ENCODE measurements around the gene INTS11. TPM values are rescaled to one million over a fixed set of nuclear protein-coding genes. Genes with fewer than 3 reads are reported as not detected.

The INTS11 gene
- total RNA-seq, 1 donor from 2014 or later: 66.3 TPM

DNA sequence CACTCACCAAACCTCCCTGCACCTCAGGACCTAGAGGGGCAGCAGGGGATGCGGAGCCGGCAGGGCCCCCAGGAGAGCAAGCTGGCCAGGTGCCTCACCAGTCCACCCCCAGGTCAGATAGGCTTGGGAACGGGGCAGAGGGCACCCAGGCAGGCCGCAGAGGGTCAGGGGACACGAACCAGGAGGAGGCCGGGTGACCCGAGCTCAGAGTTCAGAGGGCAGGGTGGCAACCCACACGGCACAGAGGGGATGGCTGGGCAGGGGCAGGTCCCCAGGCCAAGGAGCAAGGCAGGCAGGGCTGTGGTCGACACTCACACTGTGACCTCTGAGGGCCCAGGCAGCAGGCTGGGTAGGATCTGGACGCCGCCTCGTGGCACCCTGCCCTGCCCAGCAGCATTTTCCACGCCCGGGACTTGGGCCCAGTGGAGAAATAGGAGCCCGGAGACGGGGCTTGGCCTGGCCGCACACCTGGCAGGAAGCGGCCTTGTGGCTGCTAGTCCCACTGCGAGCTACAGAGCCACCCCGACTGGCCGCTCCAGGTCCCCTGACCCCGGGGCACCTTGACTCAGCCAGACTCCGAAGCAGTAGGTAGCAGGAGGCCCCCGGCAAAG is 19.5 kb upstream of the INTS11 start:
- FAIRE-seq (no peak), DNase-seq (ENCODE audit: low read depth) (no peak)
- H3K4me3 ChIP-seq (ENCODE audit: low read depth, low read length): peak overlapping the region; percentile 19
- TF ChIP-seq, protein P1, sequence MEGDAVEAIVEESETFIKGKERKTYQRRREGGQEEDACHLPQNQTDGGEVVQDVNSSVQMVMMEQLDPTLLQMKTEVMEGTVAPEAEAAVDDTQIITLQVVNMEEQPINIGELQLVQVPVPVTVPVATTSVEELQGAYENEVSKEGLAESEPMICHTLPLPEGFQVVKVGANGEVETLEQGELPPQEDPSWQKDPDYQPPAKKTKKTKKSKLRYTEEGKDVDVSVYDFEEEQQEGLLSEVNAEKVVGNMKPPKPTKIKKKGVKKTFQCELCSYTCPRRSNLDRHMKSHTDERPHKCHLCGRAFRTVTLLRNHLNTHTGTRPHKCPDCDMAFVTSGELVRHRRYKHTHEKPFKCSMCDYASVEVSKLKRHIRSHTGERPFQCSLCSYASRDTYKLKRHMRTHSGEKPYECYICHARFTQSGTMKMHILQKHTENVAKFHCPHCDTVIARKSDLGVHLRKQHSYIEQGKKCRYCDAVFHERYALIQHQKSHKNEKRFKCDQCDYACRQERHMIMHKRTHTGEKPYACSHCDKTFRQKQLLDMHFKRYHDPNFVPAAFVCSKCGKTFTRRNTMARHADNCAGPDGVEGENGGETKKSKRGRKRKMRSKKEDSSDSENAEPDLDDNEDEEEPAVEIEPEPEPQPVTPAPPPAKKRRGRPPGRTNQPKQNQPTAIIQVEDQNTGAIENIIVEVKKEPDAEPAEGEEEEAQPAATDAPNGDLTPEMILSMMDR (IDR thresholded peaks at IDR 0.05; ENCODE audit: insufficient read depth, low read length, severe bottlenecking): no peak
- H3K36me3 ChIP-seq (ENCODE audit: control insufficient read depth, insufficient read depth, low read length): peaks cover 18% of the 10 kb centered on the region
- no peaks in the 10 kb centered on the region for H3K27me3 ChIP-seq (ENCODE audit: control insufficient read depth, insufficient read depth, low read length)

DNA sequence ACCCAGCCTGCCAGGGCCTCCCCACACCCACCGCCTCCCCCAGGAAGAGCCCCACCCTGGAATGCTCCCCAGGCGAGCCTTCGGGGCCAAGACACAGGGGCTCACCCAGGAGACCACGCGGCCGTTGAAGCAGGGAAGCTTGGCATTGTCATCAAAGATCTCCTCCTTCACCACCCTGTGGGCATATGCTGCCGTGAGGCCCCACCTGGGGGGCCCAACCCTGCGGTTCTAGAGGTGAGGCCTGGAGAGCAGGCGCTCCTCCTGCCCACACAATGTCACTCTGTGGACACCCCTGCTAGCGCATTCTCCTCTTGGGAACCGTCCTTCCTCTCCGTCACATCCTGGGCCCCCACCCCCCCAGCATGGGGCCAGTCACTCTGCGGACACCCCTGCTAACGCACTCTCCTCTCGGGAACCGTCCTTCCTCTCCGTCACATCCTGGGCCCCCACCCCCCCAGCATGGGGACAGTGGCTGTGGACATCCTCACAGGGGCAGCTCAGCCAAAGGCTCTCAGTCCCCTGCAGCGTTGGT is 18.2 kb upstream of the INTS11 start:
- FAIRE-seq: no peak
- TF ChIP-seq, protein P1 (IDR thresholded peaks at IDR 0.05; ENCODE audit: insufficient read depth, low read length, severe bottlenecking): no peak
- Histone ChIP-seq H3K4me3 (ENCODE audit: low read depth, low read length) (no peak overlapping the region), H3K27me3 (ENCODE audit: control insufficient read depth, insufficient read depth, low read length) (no peaks in the 10 kb centered on the region), H3K36me3 (ENCODE audit: control insufficient read depth, insufficient read depth, low read length) (peaks cover 25% of the 10 kb centered on the region)
- DNase-seq (ENCODE audit: low read depth): no peak

DNA sequence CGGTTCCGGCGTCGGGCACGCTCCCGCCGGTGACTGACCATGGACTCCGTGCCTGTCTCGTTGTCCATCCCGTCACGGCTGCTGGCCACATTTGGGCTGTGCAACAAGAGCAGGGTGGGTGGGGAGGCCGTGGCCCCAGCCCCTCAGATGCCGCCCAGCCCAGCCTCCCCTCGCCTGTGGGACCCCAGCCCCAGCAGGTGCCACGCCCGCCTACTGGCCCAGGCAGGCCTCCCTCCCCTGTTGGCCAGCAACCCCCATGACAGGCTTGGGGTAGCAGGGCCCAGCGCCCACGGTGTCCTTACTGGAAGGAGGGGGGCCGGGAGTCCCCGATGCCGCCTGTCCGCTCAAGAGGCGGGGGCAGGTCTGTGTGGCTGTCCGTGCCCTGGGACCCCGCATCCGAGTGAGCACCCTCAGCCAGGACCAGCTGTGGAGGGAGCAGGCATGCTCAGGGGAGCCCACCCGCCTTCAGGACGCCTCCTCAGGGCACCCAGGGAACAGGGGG is 17.7 kb upstream of the INTS11 start:
- Histone ChIP-seq H3K27me3 (ENCODE audit: control insufficient read depth, insufficient read depth, low read length) (no peaks in the 10 kb centered on the region), H3K4me3 (ENCODE audit: low read depth, low read length) (no peak overlapping the region), H3K36me3 (ENCODE audit: control insufficient read depth, insufficient read depth, low read length) (peaks cover 29% of the 10 kb centered on the region)
- DNase-seq (ENCODE audit: low read depth) (no peak), FAIRE-seq (no peak)
- TF ChIP-seq, protein P1 (IDR thresholded peaks at IDR 0.05; ENCODE audit: insufficient read depth, low read length, severe bottlenecking): no peak

DNA sequence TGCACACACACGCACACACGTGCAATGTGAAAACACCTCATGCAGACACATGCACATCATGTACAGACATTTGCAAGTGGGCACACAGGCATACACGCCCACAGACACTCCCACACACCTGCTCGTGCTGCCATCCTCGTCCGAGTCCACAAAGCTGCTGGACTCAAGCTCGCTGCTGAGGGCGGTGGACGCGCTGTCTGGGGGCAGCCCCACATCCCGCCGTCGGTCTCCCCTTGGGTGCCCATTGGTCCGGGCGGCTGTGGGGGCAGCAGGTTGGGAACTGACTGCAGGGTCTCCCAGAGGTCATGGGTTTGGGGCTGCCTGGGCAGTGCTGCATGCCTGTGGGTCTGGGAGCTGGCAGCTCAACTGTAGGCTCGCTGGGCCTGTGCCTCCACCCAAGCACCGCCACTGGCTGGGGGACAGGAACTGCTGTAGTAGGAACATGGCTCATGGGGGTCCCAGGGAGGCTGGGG is 17.1 kb upstream of the INTS11 start:
- DNase-seq (ENCODE audit: low read depth) (no peak), FAIRE-seq (no peak)
- Histone ChIP-seq H3K27me3 (ENCODE audit: control insufficient read depth, insufficient read depth, low read length) (no peaks in the 10 kb centered on the region), H3K36me3 (ENCODE audit: control insufficient read depth, insufficient read depth, low read length) (peaks cover 31% of the 10 kb centered on the region), H3K4me3 (ENCODE audit: low read depth, low read length) (no peak overlapping the region)
- TF ChIP-seq, protein P1 (IDR thresholded peaks at IDR 0.05; ENCODE audit: insufficient read depth, low read length, severe bottlenecking): no peak

DNA sequence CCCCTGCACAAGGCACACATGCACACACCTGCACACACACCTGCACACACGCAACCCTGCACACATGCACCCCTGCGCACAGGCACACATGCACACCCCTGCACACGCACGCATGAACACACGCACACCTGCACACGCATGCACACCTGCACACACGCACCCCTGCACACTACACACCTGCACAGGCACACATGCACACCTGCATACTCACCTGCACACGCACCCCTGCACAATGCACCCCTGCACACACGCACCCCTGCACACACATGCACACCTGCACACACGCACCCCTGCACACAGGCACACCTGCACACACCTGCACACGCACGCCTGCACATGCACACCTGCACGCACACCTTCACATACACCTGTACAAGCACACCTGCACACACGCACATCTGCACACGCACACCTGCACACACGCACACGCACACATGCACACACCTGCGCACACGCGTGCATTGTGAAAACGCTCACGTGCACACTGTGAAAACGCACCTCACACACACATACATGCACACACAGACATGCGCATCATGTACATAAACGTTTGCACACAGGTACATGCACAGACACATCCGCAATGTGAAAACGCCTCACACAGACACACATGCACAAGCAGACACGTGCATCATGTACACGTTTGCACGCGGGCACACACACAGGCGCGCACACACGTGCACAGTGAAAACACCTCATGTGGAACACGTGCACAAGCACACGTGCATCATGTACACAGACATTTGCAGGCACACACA is 16.5 kb upstream of the INTS11 start:
- Histone ChIP-seq H3K27me3 (ENCODE audit: control insufficient read depth, insufficient read depth, low read length) (no peaks in the 10 kb centered on the region), H3K4me3 (ENCODE audit: low read depth, low read length) (no peak overlapping the region), H3K36me3 (ENCODE audit: control insufficient read depth, insufficient read depth, low read length) (peaks cover 31% of the 10 kb centered on the region)
- peak; percentile 88 for FAIRE-seq
- TF ChIP-seq, protein P1 (IDR thresholded peaks at IDR 0.05; ENCODE audit: insufficient read depth, low read length, severe bottlenecking): no peak
- no peak for DNase-seq (ENCODE audit: low read depth)
